WTC11 (cell line): Measurements from ENCODE around the gene PRDX1. TPM values are rescaled to one million over a fixed set of nuclear protein-coding genes. Genes with fewer than 3 reads are reported as not detected.

ENCODE experiments used
- ATAC-seq: fragments of 200-7000 bp; cut with Tn5 transposase; 2 replicates; pipeline ENCODE4 v1.10.0; 2021; ENCODE audit warnings: mild to moderate bottlenecking, moderate library complexity
- CTCF ChIA-PET: fragments of 300-600 bp; sonication (Branson Sonifier 250); formaldehyde crosslinking; loops from one replicate; lab custom pipeline; 2021; ENCODE audit warnings: antibody characterized with exemption; lab: Charles Lee
- POLR2A ChIA-PET: fragments of 350-600 bp; sonication (Branson Sonifier 250); formaldehyde crosslinking; loops from one replicate; lab custom pipeline; 2021; ENCODE audit warnings: antibody characterized with exemption; lab: Charles Lee
- DNase-seq: peaks from one replicate; pipeline ENCODE4 v3.0.0; 2021; ENCODE audit warnings: low spot score
- H3K27ac Mint-ChIP-seq: 2 replicates; pipeline ENCODE4 v1.8.0; 2021; ENCODE audit warnings: mixed read lengths
- H3K27me3 Mint-ChIP-seq: 2 replicates; pipeline ENCODE4 v1.8.0; 2021; ENCODE audit warnings: low read depth, mild to moderate bottlenecking, moderate library complexity, mixed read lengths
- H3K36me3 Mint-ChIP-seq: 2 replicates; pipeline ENCODE4 v1.8.0; 2021; ENCODE audit warnings: mixed read lengths
- H3K4me1 Mint-ChIP-seq: 2 replicates; pipeline ENCODE4 v1.8.0; 2022; ENCODE audit warnings: mixed read lengths
- H3K4me3 Mint-ChIP-seq: 2 replicates; pipeline ENCODE4 v1.8.0; 2021; ENCODE audit warnings: mild to moderate bottlenecking, moderate library complexity, mixed read lengths
- H3K9me3 Mint-ChIP-seq: 2 replicates; pipeline ENCODE4 v1.8.0; 2021; ENCODE audit warnings: mixed read lengths
- CREB1 ChIP-seq: sonication (generic); formaldehyde crosslinking; IDR thresholded peaks from 2 replicates; pipeline ENCODE4 v1.8.0; 2023; ENCODE audit warnings: mild to moderate bottlenecking, missing genetic modification reagents
- CREM ChIP-seq: sonication (generic); formaldehyde crosslinking; IDR thresholded peaks from 2 replicates; pipeline ENCODE4 v1.8.1; 2022; ENCODE audit warnings: mild to moderate bottlenecking, missing genetic modification reagents, moderate library complexity
- EMX1 ChIP-seq: fragments of 250-450 bp; sonication (Bioruptor Pico); IDR thresholded peaks from 2 replicates; pipeline ENCODE4 v1.8.0; 2021; ENCODE audit warnings: mild to moderate bottlenecking
- GRHL2 ChIP-seq: fragments of 250-450 bp; sonication (Bioruptor Pico); IDR thresholded peaks from 2 replicates; pipeline ENCODE4 v1.8.0; 2022; ENCODE audit warnings: mild to moderate bottlenecking, moderate library complexity; ENCODE audit not compliant: insufficient replicate concordance, severe bottlenecking
- IRF2 ChIP-seq: sonication (generic); formaldehyde crosslinking; IDR thresholded peaks from 2 replicates; pipeline ENCODE4 v1.8.0; 2022; ENCODE audit warnings: low read depth, missing genetic modification reagents, borderline replicate concordance
- MXD4 ChIP-seq: fragments of 250-450 bp; sonication (Bioruptor Pico); IDR thresholded peaks from 2 replicates; pipeline ENCODE4 v1.8.0; 2021; ENCODE audit warnings: mild to moderate bottlenecking, moderate library complexity, borderline replicate concordance
- NFATC4 ChIP-seq: fragments of 250-450 bp; sonication (Bioruptor Pico); IDR thresholded peaks from 2 replicates; pipeline ENCODE4 v1.9.0; 2021; ENCODE audit warnings: mild to moderate bottlenecking
- NR2C2 ChIP-seq: sonication (generic); formaldehyde crosslinking; IDR thresholded peaks from 2 replicates; pipeline ENCODE4 v1.8.0; 2022; ENCODE audit warnings: mild to moderate bottlenecking, missing genetic modification reagents
- PRRX2 ChIP-seq: fragments of 250-450 bp; sonication (Bioruptor Pico); IDR thresholded peaks from 2 replicates; pipeline ENCODE4 v1.8.0; 2021; ENCODE audit warnings: mild to moderate bottlenecking
- TEAD4 ChIP-seq: sonication (generic); formaldehyde crosslinking; IDR thresholded peaks from 2 replicates; pipeline ENCODE4 v1.8.0; 2022; ENCODE audit warnings: mild to moderate bottlenecking, missing genetic modification reagents
- ZNF121 ChIP-seq: sonication (generic); formaldehyde crosslinking; IDR thresholded peaks from 2 replicates; pipeline ENCODE4 v1.8.0; 2023; ENCODE audit warnings: missing genetic modification reagents
- ZNF423 ChIP-seq: fragments of 250-450 bp; sonication (Bioruptor Pico); IDR thresholded peaks from 2 replicates; pipeline ENCODE4 v2.1.2; 2022; ENCODE audit warnings: mild to moderate bottlenecking, moderate library complexity
- ZNF425 ChIP-seq: fragments of 250-450 bp; sonication (Bioruptor Pico); conservative IDR thresholded peaks from 2 replicates; pipeline ENCODE4 v1.9.0; 2021; ENCODE audit warnings: mild to moderate bottlenecking
- ZNF671 ChIP-seq: fragments of 250-450 bp; sonication (Bioruptor Pico); IDR thresholded peaks from 2 replicates; pipeline ENCODE4 v1.8.0; 2021; ENCODE audit warnings: mild to moderate bottlenecking
- total RNA-seq: library from RNA; stranded (reverse); gene quantifications from 3 replicates; pipeline ENCODE4 v1.2.3, GENCODE V29; 2021
- TF ChIP-seq, protein P1 (sequence below): sonication (generic); formaldehyde crosslinking; IDR thresholded peaks from 2 replicates; pipeline ENCODE4 v1.8.1; 2023; ENCODE audit warnings: mild to moderate bottlenecking, moderate library complexity, missing genetic modification reagents
- TF ChIP-seq, protein P2 (sequence below): sonication (generic); formaldehyde crosslinking; IDR thresholded peaks from 2 replicates; pipeline ENCODE4 v1.8.0; 2022; ENCODE audit warnings: mild to moderate bottlenecking, missing genetic modification reagents
- TF ChIP-seq, protein P3 (sequence below): fragments of 200-600 bp; IDR thresholded peaks from 2 replicates; pipeline ENCODE4 v1.8.0; 2022; ENCODE audit warnings: antibody characterized with exemption
- TF ChIP-seq, protein P4 (sequence below): sonication (generic); formaldehyde crosslinking; IDR thresholded peaks from 2 replicates; pipeline ENCODE4 v1.8.1; 2022; ENCODE audit warnings: mild to moderate bottlenecking, missing genetic modification reagents, moderate library complexity, borderline replicate concordance

Gene PRDX1
- total RNA-seq, 1 experiment from 2014 or later: 1,197 TPM

DNA sequence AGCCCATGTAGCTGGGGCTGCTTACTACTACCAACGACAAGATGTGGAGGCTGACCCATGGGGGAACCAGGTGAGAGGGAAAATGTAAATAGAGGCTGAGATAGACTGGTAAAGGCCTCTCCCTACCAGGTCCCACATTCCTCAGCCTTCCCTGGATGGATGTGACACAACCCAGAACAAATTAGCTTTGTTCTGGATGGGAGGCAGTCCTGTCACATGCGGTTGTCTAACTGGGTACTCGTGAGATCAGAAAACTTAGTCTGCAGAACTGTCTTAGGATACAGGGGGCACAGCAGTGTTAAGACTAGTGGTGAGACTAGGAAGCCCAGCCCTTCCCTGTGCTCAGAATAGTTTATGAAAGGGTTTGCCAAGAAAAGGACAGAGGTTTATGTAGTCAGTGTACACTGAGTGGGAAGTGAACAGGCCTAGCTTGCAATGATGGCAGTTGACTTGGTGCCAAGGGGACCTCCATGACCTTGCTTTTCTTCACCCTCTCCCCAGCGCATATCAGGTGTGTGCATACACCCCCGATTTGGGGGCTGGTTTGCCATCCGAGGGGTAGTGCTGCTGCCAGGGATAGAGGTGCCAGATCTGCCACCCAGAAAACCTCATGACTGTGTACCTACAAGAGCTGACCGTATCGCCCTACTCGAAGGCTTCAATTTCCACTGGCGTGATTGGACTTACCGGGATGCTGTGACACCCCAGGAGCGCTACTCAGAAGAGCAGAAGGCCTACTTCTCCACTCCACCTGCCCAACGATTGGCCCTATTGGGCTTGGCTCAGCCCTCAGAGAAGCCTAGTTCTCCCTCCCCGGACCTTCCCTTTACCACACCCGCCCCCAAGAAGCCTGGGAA lies 13.2 kb downstream of the PRDX1 start:
- Mint-ChIP-seq H3K4me3 (no peak overlapping the region), H3K27ac (peak overlapping the region; percentile 48), H3K4me1 (no peaks in the 10 kb centered on the region), H3K9me3 (no peaks in the 10 kb centered on the region), H3K36me3 (peaks cover 36% of the 10 kb centered on the region), H3K27me3 (no peaks in the 10 kb centered on the region)
- TF ChIP-seq, protein P1, sequence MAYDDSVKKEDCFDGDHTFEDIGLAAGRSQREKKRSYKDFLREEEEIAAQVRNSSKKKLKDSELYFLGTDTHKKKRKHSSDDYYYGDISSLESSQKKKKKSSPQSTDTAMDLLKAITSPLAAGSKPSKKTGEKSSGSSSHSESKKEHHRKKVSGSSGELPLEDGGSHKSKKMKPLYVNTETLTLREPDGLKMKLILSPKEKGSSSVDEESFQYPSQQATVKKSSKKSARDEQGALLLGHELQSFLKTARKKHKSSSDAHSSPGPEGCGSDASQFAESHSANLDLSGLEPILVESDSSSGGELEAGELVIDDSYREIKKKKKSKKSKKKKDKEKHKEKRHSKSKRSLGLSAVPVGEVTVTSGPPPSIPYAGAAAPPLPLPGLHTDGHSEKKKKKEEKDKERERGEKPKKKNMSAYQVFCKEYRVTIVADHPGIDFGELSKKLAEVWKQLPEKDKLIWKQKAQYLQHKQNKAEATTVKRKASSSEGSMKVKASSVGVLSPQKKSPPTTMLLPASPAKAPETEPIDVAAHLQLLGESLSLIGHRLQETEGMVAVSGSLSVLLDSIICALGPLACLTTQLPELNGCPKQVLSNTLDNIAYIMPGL (CRISPR knock-in tag): peak; percentile 20; the same call in 1 of the 2 replicates
- TF ChIP-seq, protein P2, sequence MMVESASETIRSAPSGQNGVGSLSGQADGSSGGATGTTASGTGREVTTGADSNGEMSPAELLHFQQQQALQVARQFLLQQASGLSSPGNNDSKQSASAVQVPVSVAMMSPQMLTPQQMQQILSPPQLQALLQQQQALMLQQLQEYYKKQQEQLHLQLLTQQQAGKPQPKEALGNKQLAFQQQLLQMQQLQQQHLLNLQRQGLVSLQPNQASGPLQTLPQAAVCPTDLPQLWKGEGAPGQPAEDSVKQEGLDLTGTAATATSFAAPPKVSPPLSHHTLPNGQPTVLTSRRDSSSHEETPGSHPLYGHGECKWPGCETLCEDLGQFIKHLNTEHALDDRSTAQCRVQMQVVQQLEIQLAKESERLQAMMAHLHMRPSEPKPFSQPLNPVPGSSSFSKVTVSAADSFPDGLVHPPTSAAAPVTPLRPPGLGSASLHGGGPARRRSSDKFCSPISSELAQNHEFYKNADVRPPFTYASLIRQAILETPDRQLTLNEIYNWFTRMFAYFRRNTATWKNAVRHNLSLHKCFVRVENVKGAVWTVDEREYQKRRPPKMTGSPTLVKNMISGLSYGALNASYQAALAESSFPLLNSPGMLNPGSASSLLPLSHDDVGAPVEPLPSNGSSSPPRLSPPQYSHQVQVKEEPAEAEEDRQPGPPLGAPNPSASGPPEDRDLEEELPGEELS (CRISPR knock-in tag): 0 out of 2 replicates have a peak, but pooled peaks have one; percentile 44
- TF ChIP-seq EMX1 (CRISPR knock-in tag): 0 out of 2 replicates have a peak, but pooled peaks have one; percentile 40
- peak; percentile 6; the same call in 1 of the 2 replicates for TF ChIP-seq ZNF671 (CRISPR knock-in tag)
- TF ChIP-seq MXD4 (CRISPR knock-in tag): no peak
- no peak; the same call in 1 of the 2 replicates for TF ChIP-seq ZNF425 (CRISPR knock-in tag)
- TF ChIP-seq GRHL2 (CRISPR knock-in tag): no peak
- no peak for TF ChIP-seq NR2C2 (CRISPR knock-in tag)
- peak; percentile 25; the same call in 1 of the 2 replicates for TF ChIP-seq CREM (CRISPR knock-in tag)
- peak; percentile 77 for TF ChIP-seq NFATC4 (CRISPR knock-in tag)
- DNase-seq (no peak), ATAC-seq (peak; percentile 45)
- ChIA-PET CTCF (interaction anchor here (2.1 kb wide), 1 partner anchor 148 kb away, joined by 5 read pairs; no protein-coding TSS in a partner anchor), POLR2A (interaction anchor here (0.8 to 2.3 kb wide), 4 partner anchors 9 to 148 kb away, joined by 3 to 11 read pairs (median 4); partner anchors contain the start of genes CCDC163, MMACHC and PRDX1)

- H3K27me3 Mint-ChIP-seq: no peaks in the 10 kb centered on the region
- no peak for ATAC-seq
These were observed 13.8 kb downstream of the PRDX1 start for GRCh38 chr1:45507893-45508292.

More at GRCh38 chr1:45507893-45508292, 13.8 kb downstream of the PRDX1 start:
- no peak for DNase-seq
- H3K36me3 Mint-ChIP-seq: peaks cover 29% of the 10 kb centered on the region
- no peak overlapping the region for H3K4me3 Mint-ChIP-seq
- H3K4me1 Mint-ChIP-seq: no peaks in the 10 kb centered on the region
- H3K9me3 Mint-ChIP-seq: no peaks in the 10 kb centered on the region
- CTCF ChIA-PET: interaction anchor here (2.1 kb wide), 1 partner anchor 148 kb away, joined by 5 read pairs; no protein-coding TSS in a partner anchor
- TF ChIP-seq PRRX2 (CRISPR knock-in tag) (no peak), ZNF121 (CRISPR knock-in tag) (no peak), ZNF423 (CRISPR knock-in tag) (no peak), TEAD4 (CRISPR knock-in tag) (no peak), IRF2 (CRISPR knock-in tag) (no peak), CREB1 (CRISPR knock-in tag) (no peak), ZNF671 (CRISPR knock-in tag) (no peak)
- TF ChIP-seq, protein P3, sequence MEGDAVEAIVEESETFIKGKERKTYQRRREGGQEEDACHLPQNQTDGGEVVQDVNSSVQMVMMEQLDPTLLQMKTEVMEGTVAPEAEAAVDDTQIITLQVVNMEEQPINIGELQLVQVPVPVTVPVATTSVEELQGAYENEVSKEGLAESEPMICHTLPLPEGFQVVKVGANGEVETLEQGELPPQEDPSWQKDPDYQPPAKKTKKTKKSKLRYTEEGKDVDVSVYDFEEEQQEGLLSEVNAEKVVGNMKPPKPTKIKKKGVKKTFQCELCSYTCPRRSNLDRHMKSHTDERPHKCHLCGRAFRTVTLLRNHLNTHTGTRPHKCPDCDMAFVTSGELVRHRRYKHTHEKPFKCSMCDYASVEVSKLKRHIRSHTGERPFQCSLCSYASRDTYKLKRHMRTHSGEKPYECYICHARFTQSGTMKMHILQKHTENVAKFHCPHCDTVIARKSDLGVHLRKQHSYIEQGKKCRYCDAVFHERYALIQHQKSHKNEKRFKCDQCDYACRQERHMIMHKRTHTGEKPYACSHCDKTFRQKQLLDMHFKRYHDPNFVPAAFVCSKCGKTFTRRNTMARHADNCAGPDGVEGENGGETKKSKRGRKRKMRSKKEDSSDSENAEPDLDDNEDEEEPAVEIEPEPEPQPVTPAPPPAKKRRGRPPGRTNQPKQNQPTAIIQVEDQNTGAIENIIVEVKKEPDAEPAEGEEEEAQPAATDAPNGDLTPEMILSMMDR: no peak
- TF ChIP-seq, protein P4, sequence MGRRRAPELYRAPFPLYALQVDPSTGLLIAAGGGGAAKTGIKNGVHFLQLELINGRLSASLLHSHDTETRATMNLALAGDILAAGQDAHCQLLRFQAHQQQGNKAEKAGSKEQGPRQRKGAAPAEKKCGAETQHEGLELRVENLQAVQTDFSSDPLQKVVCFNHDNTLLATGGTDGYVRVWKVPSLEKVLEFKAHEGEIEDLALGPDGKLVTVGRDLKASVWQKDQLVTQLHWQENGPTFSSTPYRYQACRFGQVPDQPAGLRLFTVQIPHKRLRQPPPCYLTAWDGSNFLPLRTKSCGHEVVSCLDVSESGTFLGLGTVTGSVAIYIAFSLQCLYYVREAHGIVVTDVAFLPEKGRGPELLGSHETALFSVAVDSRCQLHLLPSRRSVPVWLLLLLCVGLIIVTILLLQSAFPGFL (CRISPR knock-in tag): no peak
- POLR2A ChIA-PET: interaction anchor here (0.8 to 1.1 kb wide), 4 partner anchors 11 to 147 kb away, joined by 3 to 4 read pairs (median 3); partner anchors contain the start of gene PRDX1
- peak overlapping the region; percentile 27 for H3K27ac Mint-ChIP-seq
